ENCODE measurements around the gene ST6GALNAC3. TPM values are rescaled to one million over a fixed set of nuclear protein-coding genes. Genes with fewer than 3 reads are reported as not detected.

Gene ST6GALNAC3
- polyA plus RNA-seq, 1 donor (not counting 4 experiments of a cell fraction or from before 2014, with no cell fraction given) = 0.08 TPM

DNA sequence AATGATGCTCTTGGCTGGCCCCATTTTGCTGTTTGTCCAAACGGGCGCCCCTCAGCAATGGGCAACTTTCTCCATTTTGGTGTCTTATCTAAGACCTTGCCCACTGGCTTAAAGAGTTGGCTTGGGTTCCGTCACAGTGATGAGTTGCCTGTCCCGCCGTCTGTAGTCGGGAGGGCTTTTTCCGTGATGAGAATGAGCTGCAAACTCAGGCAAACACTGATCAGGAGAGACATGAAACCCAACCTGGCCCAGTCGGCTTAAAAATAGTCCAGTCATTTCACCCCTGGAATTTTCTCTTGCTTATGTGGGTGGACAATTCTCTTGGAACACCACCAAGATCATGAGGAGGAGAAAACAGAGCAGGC, 79.3 kb downstream of the ST6GALNAC3 start:
- Histone ChIP-seq H2AFZ (ENCODE audit: control insufficient read depth, low read length) (no peak overlapping the region), H3K9me3 (ENCODE audit: control insufficient read depth, low read depth, low read length) (no peaks in the 10 kb centered on the region), H3K4me3 (ENCODE audit: control insufficient read depth in 2 of 3, extremely low read depth in 1 of 3, insufficient read depth in 2 of 3, low read depth in 1 of 3, low read length in 3 of 3) (no peak overlapping the region), H3K27ac (ENCODE audit: control insufficient read depth, insufficient read depth, low read length) (no peak overlapping the region), H4K20me1 (ENCODE audit: control insufficient read depth, extremely low read depth, insufficient read depth, low read length) (no peaks in the 10 kb centered on the region), H3K27me3 (ENCODE audit: control insufficient read depth, extremely low read depth, insufficient read depth, low read length) (no peaks in the 10 kb centered on the region), H3K79me2 (ENCODE audit: control insufficient read depth, insufficient read depth, low read length) (no peaks in the 10 kb centered on the region), H3K9me1 (ENCODE audit: control insufficient read depth, extremely low read depth, insufficient read depth, low read length) (no peaks in the 10 kb centered on the region), H3K4me1 (ENCODE audit: control insufficient read depth, extremely low read depth, insufficient read depth, low read length) (no peaks in the 10 kb centered on the region), H3K9ac (ENCODE audit: control insufficient read depth, extremely low read depth, insufficient read depth, low read length) (no peak overlapping the region), H3K4me2 (ENCODE audit: control insufficient read depth, extremely low read depth, insufficient read depth, low read depth, low read length) (no peak overlapping the region), H3K36me3 (ENCODE audit: control insufficient read depth in 2 of 2, extremely low read depth in 1 of 2, insufficient read depth in 2 of 2, low read length in 2 of 2) (no peaks in the 10 kb centered on the region)
- DNase-seq (ENCODE audit: low read depth, low spot score) = no peak
- dilution Hi-C loops (cut with MboI; ENCODE audit: extremely low pct_ligation_motif_present, low sequenced_read_pairs) = no loop called here
- FAIRE-seq = no peak
- TF ChIP-seq EZH2 (IDR thresholded peaks at IDR 0.05; ENCODE audit: low read length) = no peak
- TF ChIP-seq, protein P1, sequence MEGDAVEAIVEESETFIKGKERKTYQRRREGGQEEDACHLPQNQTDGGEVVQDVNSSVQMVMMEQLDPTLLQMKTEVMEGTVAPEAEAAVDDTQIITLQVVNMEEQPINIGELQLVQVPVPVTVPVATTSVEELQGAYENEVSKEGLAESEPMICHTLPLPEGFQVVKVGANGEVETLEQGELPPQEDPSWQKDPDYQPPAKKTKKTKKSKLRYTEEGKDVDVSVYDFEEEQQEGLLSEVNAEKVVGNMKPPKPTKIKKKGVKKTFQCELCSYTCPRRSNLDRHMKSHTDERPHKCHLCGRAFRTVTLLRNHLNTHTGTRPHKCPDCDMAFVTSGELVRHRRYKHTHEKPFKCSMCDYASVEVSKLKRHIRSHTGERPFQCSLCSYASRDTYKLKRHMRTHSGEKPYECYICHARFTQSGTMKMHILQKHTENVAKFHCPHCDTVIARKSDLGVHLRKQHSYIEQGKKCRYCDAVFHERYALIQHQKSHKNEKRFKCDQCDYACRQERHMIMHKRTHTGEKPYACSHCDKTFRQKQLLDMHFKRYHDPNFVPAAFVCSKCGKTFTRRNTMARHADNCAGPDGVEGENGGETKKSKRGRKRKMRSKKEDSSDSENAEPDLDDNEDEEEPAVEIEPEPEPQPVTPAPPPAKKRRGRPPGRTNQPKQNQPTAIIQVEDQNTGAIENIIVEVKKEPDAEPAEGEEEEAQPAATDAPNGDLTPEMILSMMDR (optimal IDR thresholded peaks at IDR 0.05 in 1 of 3, IDR thresholded peaks at IDR 0.05 in 1 of 3, conservative IDR thresholded peaks at IDR 0.05 in 1 of 3; ENCODE audit: extremely low read depth in 1 of 3, insufficient read depth in 2 of 3, low read length in 3 of 3) = no peak

DNA sequence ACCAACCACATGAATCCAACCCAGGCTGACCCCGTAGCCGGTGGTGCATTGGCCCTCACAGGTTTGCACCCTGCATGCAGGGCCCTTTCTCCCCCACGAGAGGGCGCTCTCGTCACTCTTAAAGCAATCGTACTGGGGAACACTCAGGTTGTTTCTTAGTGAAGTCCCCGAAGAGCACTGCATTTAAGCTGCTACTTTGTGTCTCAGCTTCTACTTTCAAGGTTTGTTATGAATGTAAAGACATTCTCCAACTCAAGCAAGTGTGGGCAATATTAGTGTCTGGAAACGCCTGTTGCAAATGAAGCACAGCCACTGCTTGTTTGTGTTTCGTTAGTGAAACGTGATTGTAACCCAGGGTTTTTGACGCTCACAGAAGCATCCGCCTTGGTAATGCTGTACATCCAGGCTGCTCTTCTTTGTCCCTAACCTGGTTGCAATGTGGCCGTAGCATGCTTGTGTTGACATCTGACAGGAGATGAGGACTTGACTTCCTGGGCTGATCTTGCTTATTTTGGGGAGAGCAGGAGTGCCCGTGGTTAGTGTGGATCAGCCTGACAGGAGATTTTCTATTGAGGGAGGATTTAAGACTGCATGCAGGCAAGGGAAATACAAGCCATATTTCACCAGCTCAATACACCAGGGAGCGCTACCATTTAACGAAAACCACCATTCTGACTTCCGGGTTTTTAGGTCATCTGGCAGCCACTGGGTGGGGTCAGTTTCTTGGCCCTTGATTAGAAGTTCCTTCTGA, 79.8 kb downstream of the ST6GALNAC3 start:
- no peak overlapping the region for H3K27ac ChIP-seq (ENCODE audit: control insufficient read depth, insufficient read depth, low read length)
- TF ChIP-seq, protein P1 (optimal IDR thresholded peaks at IDR 0.05 in 1 of 3, IDR thresholded peaks at IDR 0.05 in 1 of 3, conservative IDR thresholded peaks at IDR 0.05 in 1 of 3; ENCODE audit: extremely low read depth in 1 of 3, insufficient read depth in 2 of 3, low read length in 3 of 3) = peak; percentile 91
- TF ChIP-seq EZH2 (IDR thresholded peaks at IDR 0.05; ENCODE audit: low read length) = no peak
- FAIRE-seq = peak; percentile 83

More for the DNA sequence above, 79.8 kb downstream of the ST6GALNAC3 start:
- Histone ChIP-seq H3K4me3 (ENCODE audit: control insufficient read depth in 2 of 3, extremely low read depth in 1 of 3, insufficient read depth in 2 of 3, low read depth in 1 of 3, low read length in 3 of 3) (peak overlapping the region in 1 of 3 experiments; percentile 2), H4K20me1 (ENCODE audit: control insufficient read depth, extremely low read depth, insufficient read depth, low read length) (no peaks in the 10 kb centered on the region), H2AFZ (ENCODE audit: control insufficient read depth, low read length) (peak overlapping the region; percentile 69), H3K27me3 (ENCODE audit: control insufficient read depth, extremely low read depth, insufficient read depth, low read length) (no peaks in the 10 kb centered on the region), H3K79me2 (ENCODE audit: control insufficient read depth, insufficient read depth, low read length) (no peaks in the 10 kb centered on the region), H3K9me3 (ENCODE audit: control insufficient read depth, low read depth, low read length) (no peaks in the 10 kb centered on the region), H3K36me3 (ENCODE audit: control insufficient read depth in 2 of 2, extremely low read depth in 1 of 2, insufficient read depth in 2 of 2, low read length in 2 of 2) (no peaks in the 10 kb centered on the region), H3K9ac (ENCODE audit: control insufficient read depth, extremely low read depth, insufficient read depth, low read length) (no peak overlapping the region), H3K4me2 (ENCODE audit: control insufficient read depth, extremely low read depth, insufficient read depth, low read depth, low read length) (peak overlapping the region; percentile 66), H3K9me1 (ENCODE audit: control insufficient read depth, extremely low read depth, insufficient read depth, low read length) (no peaks in the 10 kb centered on the region), H3K4me1 (ENCODE audit: control insufficient read depth, extremely low read depth, insufficient read depth, low read length) (no peaks in the 10 kb centered on the region)
- no peak for DNase-seq (ENCODE audit: low read depth, low spot score)
- dilution Hi-C loops (cut with MboI; ENCODE audit: extremely low pct_ligation_motif_present, low sequenced_read_pairs) = no loop called here

Data from keratinocyte (primary cell).